Memory B cell (primary cell): ENCODE measurements around the gene FAM204A.

Experiments
- ATAC-seq: fragments of 150-1000 bp; cut with Tn5 transposase; 2 replicates; pipeline ENCODE4 v1.10.0; 2021; ENCODE audit warnings: low read depth, mild to moderate bottlenecking, moderate library complexity
- DNase-seq, 2 donors: peaks; one replicate each; pipeline ENCODE4 v3.0.0; 2022; ENCODE audit warnings: low spot score in 2 of 2
- H3K27ac Mint-ChIP-seq: one replicate; pipeline ENCODE4 v1.8.0; 2022; ENCODE audit warnings: mild to moderate bottlenecking, moderate library complexity, mixed read lengths
- H3K27me3 Mint-ChIP-seq: one replicate; pipeline ENCODE4 v1.8.0; 2022; ENCODE audit warnings: mixed read lengths
- H3K36me3 Mint-ChIP-seq: one replicate; pipeline ENCODE4 v1.8.0; 2022; ENCODE audit warnings: mild to moderate bottlenecking, mixed read lengths
- H3K4me1 Mint-ChIP-seq: one replicate; pipeline ENCODE4 v1.8.0; 2022; ENCODE audit warnings: mixed read lengths
- H3K4me3 Mint-ChIP-seq: one replicate; pipeline ENCODE4 v1.8.0; 2022; ENCODE audit warnings: mild to moderate bottlenecking, moderate library complexity, mixed read lengths
- H3K9me3 Mint-ChIP-seq: one replicate; pipeline ENCODE4 v1.8.0; 2022; ENCODE audit warnings: mixed read lengths

FAM204A gene

DNA sequence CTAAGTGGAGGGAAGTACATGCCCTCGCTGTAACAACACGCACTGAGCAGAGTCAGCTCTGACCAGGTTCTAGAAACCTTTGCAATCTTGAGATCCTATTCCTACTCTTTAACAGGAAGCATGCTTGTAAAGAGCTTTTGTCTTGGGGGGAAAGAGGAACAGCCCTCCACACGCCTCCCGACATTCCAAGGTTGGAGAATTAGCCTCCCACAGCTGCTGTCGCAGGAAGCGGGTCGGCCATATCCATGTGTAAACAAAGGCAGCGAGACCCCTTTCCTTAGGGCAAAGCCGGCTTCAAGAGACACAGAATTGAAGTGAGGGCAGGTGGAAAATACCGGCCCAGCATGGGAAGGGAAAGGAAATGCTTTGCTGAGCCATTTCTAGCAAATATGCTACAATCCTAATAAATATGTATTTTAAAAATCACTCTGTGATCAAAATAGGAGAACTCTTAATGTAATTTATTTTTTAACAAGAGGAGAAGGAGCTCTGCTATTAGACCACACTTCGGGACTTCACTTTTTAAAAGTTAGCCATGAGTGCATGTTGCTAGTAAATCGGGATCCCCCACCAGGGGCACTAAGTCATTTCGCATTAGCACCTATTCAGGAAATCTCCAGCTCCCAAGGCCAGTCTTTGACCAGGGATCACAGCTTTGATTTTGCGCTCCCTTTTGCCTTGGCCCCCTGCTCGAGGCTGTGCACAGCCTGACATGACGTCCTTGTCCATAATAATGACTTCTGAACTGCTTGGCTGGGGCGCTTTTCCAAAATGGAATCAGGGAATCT is 55.9 kb downstream of the FAM204A start:
- H3K4me3 Mint-ChIP-seq, result no peak overlapping the region
- H3K27ac Mint-ChIP-seq, result no peak overlapping the region
- ATAC-seq (no peak), DNase-seq (no peak)
- H3K9me3 Mint-ChIP-seq, result no peaks in the 10 kb centered on the region
- H3K36me3 Mint-ChIP-seq, result no peaks in the 10 kb centered on the region
- H3K4me1 Mint-ChIP-seq, result no peaks in the 10 kb centered on the region
- H3K27me3 Mint-ChIP-seq, result peaks cover 13% of the 10 kb centered on the region

DNA sequence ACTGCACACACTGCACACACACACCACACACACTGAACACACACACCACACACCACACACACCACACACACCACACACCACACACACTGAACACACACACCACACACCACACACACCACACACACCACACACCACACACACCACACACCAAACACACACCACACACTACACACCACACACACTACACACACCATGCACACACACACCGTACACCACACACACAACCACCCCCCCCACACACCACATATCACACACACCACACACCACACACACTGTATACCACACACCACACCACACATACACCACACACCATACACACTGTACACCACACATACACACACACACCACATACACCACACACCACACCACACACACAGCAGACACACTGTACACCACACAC is 59.5 kb downstream of the FAM204A start:
- Mint-ChIP-seq H3K36me3 (no peaks in the 10 kb centered on the region), H3K4me3 (no peak overlapping the region), H3K27ac (no peak overlapping the region), H3K4me1 (no peaks in the 10 kb centered on the region), H3K9me3 (peaks cover 2% of the 10 kb centered on the region), H3K27me3 (peaks cover 12% of the 10 kb centered on the region)
- no peak for ATAC-seq
- DNase-seq, result no peak

DNA sequence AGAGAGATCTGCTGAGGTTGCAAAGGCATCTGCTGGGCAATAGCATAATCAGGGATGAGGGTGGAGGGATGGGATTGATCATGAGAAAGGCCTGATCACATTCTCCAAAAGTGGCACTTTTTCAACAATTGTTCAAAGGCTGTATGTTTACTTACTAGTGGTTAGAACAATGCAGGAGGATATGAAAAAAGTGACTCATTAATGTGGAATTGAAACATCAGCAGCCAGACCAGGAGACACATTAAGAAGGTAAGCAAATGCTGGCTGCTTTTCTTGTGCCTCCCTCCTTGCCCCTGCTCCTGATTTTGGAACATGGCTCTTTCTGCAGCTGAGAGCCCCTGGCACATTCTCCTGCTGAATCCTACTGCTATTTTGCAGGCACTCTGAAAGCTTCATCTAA is 63.5 kb downstream of the FAM204A start:
- Mint-ChIP-seq H3K27me3 (peaks cover 9% of the 10 kb centered on the region), H3K27ac (no peak overlapping the region), H3K36me3 (no peaks in the 10 kb centered on the region), H3K4me3 (no peak overlapping the region), H3K9me3 (peaks cover 3% of the 10 kb centered on the region), H3K4me1 (no peaks in the 10 kb centered on the region)
- ATAC-seq (no peak), DNase-seq (no peak)

DNA sequence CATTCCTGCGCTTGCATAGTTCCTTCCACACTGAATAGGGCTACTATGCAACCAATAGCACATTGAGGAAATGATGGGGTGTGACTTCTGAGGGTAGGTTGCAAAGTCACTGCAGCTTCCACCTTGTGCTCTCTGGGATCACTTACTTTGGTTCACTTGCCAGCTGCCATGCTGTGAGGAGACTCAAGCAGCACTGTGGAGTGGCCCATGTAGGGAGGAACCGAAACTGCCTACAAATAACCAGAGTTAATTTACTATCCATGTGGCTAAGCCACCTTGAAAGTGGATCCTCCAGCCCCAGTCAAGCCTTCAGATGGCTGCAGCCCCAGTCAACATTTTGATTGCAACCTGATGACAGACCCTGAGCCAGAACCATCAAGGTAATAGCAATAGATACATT is 64.3 kb downstream of the FAM204A start:
- ATAC-seq (no peak), DNase-seq (no peak)
- Mint-ChIP-seq H3K27me3 (peaks cover 7% of the 10 kb centered on the region), H3K9me3 (peaks cover 3% of the 10 kb centered on the region), H3K4me3 (no peak overlapping the region), H3K36me3 (no peaks in the 10 kb centered on the region), H3K4me1 (no peaks in the 10 kb centered on the region), H3K27ac (no peak overlapping the region)

DNA sequence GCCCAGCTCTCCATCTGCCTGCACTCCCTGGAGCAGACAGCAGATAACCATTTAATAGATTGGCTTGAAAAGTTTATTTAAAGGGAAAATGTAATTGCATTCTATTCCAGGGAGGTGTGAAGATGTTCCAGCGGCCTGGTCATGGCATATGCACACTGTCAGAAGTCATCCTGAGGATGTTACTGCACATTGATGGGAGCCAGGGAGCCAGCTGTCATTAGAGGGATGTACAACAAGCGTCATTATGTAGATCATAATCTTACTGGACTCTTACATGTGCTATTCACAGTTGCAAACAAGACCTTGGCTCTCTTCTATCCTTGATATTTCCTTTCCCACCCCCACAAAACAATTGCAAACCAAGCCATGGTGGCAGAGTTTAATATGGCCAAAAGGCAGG is 65.4 kb downstream of the FAM204A start:
- no peak for DNase-seq
- no peak for ATAC-seq
- Mint-ChIP-seq H3K4me1 (no peaks in the 10 kb centered on the region), H3K9me3 (peaks cover 3% of the 10 kb centered on the region), H3K27me3 (peaks cover 4% of the 10 kb centered on the region), H3K36me3 (no peaks in the 10 kb centered on the region), H3K4me3 (no peak overlapping the region), H3K27ac (no peak overlapping the region)

DNA sequence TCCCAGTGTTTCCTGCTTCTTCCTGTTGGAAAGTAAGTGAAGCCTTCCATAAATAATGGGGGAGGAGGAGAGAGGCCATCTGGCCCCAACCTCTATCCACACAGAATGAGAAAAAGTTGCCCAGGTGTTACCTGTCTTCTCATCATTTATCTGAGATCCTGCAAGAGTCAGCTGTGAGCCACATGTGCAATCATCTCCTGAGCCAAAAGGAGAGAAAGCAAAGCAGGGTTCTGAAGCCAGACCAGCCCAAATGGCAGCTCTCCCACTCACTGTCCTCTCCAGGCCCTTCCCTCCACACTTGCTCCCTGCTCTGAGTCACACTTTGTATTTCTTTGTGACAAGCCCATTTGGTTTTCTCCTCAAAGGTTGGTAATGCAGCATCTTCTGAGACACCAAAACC is 65.9 kb downstream of the FAM204A start:
- no peak for ATAC-seq
- Mint-ChIP-seq H3K36me3 (no peaks in the 10 kb centered on the region), H3K4me3 (no peak overlapping the region), H3K27me3 (peaks cover 4% of the 10 kb centered on the region), H3K27ac (no peak overlapping the region), H3K4me1 (no peaks in the 10 kb centered on the region), H3K9me3 (peaks cover 3% of the 10 kb centered on the region)
- no peak for DNase-seq

DNA sequence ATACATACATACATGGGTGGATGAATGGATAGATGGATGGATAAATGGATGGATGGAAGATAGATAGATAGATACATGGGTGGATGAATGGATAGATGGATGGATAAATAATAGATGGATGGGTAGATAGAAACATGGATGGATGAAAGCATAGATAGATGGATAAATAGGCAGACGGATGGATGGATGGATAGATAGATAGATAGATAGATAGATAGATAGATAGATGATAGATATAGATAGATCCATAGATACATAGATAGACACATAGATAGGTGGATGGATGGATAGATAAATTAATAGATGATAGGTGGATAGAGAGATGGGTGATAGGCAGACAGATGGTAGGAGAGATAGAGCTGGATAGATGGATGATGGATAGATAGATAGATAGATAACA is 68.5 kb downstream of the FAM204A start:
- H3K27ac Mint-ChIP-seq, result no peak overlapping the region
- ATAC-seq (no peak), DNase-seq (no peak)
- H3K9me3 Mint-ChIP-seq, result peaks cover 2% of the 10 kb centered on the region
- H3K36me3 Mint-ChIP-seq, result no peaks in the 10 kb centered on the region
- no peaks in the 10 kb centered on the region for H3K4me1 Mint-ChIP-seq
- H3K27me3 Mint-ChIP-seq, result peaks cover 2% of the 10 kb centered on the region
- no peak overlapping the region for H3K4me3 Mint-ChIP-seq

DNA sequence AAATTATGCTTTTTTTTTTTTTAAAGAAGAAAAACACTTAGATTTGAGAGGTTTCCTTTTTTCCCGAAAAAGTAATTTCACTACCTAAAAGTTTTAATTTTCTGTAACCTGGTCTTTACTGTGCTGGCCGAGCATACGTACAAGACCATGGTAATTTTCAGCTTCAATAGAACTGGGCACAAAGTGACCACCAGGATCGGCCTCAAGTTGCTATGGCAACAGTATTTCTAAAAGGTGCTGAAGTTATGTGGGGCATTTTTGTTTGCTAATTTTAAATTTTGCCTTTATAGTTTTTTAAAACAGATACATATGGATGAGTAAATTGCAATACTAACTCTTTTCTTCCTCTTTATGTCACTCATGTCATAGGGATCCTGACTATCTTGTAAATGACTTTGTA is 69.4 kb downstream of the FAM204A start:
- peaks cover 2% of the 10 kb centered on the region for H3K9me3 Mint-ChIP-seq
- H3K27ac Mint-ChIP-seq, result no peak overlapping the region
- no peak overlapping the region for H3K4me3 Mint-ChIP-seq
- DNase-seq, result no peak
- ATAC-seq, result no peak
- H3K36me3 Mint-ChIP-seq, result no peaks in the 10 kb centered on the region
- peaks cover 2% of the 10 kb centered on the region for H3K27me3 Mint-ChIP-seq
- H3K4me1 Mint-ChIP-seq, result no peaks in the 10 kb centered on the region

DNA sequence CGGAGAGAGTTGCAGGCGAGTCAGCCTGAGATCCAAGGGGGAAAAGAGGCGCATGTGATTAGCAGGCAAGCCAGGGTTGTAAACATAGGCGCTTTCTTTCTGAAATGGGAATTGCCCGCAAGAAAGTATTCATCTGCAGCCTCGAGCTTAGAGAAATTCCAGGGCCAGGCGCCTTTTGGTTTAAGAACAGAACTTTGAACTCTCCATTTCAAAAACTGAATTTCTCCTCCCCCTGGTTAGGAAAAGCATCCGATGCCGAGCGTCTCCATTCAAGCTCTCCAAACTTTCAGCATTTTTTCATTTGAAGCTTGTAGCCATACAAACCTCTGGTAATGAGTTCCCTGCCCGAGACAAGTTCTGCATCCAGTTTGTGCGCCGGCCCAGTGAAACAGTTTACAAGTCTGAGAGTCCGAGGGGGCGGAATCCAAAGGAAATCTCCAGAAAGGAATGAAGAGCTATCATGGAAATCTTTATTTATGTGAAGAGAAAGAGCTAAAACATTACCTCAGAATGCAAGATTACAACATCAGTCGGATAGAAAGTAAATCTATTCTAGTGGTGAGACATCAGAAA is 69.9 kb downstream of the FAM204A start:
- no peak for ATAC-seq
- DNase-seq, result no peak
- Mint-ChIP-seq H3K9me3 (no peaks in the 10 kb centered on the region), H3K36me3 (no peaks in the 10 kb centered on the region), H3K4me1 (no peaks in the 10 kb centered on the region), H3K4me3 (no peak overlapping the region), H3K27me3 (peaks cover 2% of the 10 kb centered on the region), H3K27ac (no peak overlapping the region)

DNA sequence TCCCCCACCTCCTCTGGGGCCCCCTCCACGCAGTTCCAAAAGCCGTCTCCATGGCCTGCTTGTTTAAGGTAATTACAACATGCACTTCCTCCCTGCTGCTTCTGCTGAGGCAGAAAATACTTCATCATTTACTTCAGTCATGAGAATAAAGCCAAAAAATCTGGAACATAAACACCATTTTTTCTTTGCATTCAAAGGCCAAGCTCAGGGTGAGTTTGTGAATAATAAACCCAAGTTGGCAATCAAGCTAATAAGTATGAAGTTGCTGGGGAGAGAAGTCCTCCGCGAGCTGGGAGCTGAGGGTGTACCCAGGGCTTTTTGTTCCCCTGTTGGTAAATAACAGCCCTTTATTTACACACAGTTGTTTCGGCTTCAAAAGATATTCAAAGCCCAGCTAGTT is 70.5 kb downstream of the FAM204A start:
- H3K9me3 Mint-ChIP-seq, result no peaks in the 10 kb centered on the region
- no peak for DNase-seq
- no peaks in the 10 kb centered on the region for H3K36me3 Mint-ChIP-seq
- no peaks in the 10 kb centered on the region for H3K4me1 Mint-ChIP-seq
- no peak for ATAC-seq
- H3K27ac Mint-ChIP-seq, result no peak overlapping the region
- H3K27me3 Mint-ChIP-seq, result peaks cover 2% of the 10 kb centered on the region
- no peak overlapping the region for H3K4me3 Mint-ChIP-seq

DNA sequence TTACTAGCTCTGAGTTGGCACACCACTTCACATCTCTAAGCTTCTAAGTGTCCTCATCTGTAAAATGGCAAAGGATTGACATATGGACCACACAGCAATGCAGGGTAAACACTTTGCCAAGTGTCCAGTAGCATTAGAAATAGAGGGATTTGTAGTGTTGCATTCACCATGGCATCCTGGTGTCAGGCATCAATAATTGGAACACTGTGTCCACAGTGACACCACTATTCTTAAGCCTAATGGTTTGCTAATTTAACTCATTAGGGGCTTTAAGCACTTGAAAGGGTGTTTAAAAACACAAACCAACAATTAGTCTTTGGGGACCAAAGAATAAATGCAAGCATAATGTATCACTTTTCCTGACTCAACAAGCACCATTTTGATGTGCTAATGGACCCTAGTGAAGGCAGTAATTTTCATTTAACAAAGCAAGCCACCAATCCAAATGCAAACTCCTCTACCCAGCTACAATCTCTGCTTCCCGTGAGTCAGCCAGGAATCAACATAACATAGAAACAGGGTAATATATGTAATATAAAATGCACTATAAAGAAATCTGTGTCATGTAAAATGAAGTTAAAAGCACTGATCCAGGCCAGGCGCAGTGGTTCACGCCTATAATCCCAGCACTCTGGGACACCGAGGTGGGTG is 75.9 kb downstream of the FAM204A start:
- Mint-ChIP-seq H3K4me1 (no peaks in the 10 kb centered on the region), H3K9me3 (no peaks in the 10 kb centered on the region), H3K4me3 (no peak overlapping the region), H3K27me3 (peaks cover 6% of the 10 kb centered on the region), H3K27ac (no peak overlapping the region), H3K36me3 (no peaks in the 10 kb centered on the region)
- ATAC-seq, result no peak
- no peak for DNase-seq

DNA sequence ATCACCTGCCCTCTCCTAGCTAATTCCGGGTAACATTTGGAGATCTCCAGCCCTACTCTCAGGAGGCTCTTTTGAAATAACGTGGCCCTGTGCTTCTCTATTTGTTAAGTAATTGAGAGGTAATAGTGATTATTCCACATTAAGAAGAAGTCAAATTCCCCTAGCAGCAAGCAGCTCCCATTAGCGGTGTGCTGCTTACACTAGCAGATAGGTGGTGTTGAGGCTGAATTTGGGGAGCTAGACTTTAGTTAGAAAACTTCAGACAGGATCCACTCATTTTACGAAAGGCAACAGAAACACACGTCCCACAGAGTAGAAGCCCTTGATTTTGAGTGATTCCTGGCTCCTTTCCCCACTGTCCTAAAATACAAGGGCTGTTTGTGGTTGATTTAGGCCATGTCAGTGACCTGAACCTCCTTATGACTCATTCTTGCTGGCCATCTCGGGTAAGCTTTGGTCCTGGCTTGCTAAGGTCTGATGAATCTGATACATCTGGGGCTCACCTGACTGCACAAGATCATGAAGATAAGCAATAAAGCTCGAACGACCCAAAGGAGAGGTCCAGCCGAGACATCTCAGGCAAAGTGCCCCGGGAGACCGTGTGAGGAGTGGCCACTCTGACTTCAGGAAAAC is 77.2 kb downstream of the FAM204A start:
- Mint-ChIP-seq H3K9me3 (no peaks in the 10 kb centered on the region), H3K4me3 (no peak overlapping the region), H3K36me3 (no peaks in the 10 kb centered on the region), H3K4me1 (no peaks in the 10 kb centered on the region), H3K27ac (no peak overlapping the region), H3K27me3 (peaks cover 6% of the 10 kb centered on the region)
- ATAC-seq, result no peak
- no peak for DNase-seq

DNA sequence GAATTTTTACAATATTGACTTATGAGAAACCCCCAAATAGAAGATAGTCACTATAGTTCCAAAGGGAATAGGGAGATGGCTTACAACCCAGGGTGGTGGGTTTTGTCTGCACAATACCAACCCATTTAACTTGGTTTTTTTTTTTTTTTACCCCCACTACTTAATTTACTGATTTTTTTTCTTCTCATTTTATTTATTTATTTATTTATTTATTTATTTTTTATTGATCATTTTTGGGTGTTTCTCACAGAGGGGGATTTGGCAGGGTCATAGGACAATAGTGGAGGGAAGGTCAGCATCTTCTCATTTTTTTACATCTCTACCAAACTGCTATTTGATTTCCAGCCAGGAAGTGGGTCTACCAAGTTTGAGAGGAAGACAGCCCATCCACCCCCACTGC is 77.9 kb downstream of the FAM204A start:
- Mint-ChIP-seq H3K27me3 (peaks cover 6% of the 10 kb centered on the region), H3K9me3 (no peaks in the 10 kb centered on the region), H3K36me3 (no peaks in the 10 kb centered on the region), H3K4me3 (no peak overlapping the region), H3K4me1 (no peaks in the 10 kb centered on the region), H3K27ac (no peak overlapping the region)
- ATAC-seq, result no peak
- DNase-seq, result no peak

DNA sequence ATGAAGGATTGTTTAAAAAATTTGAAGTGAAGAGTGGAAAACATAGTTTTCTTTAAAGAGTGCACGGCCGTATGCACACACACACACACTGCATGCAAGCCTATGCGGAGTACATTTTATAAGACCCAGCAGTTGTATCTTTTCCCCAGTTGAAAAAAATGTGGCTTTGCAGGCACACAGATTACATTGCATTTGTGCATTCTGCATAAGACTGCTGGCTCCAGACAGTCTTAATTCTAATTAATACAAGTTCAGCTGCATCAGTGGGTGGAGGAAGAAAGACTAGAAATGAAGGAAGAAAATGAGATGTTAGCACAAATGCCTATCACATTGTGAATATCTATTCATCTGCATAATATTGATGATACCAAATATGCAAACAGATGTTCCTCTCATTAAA is 79.6 kb downstream of the FAM204A start:
- Mint-ChIP-seq H3K4me3 (no peak overlapping the region), H3K9me3 (no peaks in the 10 kb centered on the region), H3K36me3 (no peaks in the 10 kb centered on the region), H3K4me1 (no peaks in the 10 kb centered on the region), H3K27me3 (peaks cover 6% of the 10 kb centered on the region), H3K27ac (no peak overlapping the region)
- no peak for ATAC-seq
- DNase-seq, result no peak
